HG02973 (cell line): ENCODE data around the gene FGF4.
"Not testable (repeated sequence)": the region's sequence is repeated elsewhere in the genome, so short reads cannot be mapped to it uniquely, and the experiment has no call there.

ENCODE experiments used
- ATAC-seq: cut with Tn5 transposase; IDR thresholded peaks from one replicate; pipeline ENCODE4 v1.9.1; 2021; ENCODE audit warnings: moderate library complexity; ENCODE audit not compliant: unreplicated experiment

The FGF4 gene

DNA sequence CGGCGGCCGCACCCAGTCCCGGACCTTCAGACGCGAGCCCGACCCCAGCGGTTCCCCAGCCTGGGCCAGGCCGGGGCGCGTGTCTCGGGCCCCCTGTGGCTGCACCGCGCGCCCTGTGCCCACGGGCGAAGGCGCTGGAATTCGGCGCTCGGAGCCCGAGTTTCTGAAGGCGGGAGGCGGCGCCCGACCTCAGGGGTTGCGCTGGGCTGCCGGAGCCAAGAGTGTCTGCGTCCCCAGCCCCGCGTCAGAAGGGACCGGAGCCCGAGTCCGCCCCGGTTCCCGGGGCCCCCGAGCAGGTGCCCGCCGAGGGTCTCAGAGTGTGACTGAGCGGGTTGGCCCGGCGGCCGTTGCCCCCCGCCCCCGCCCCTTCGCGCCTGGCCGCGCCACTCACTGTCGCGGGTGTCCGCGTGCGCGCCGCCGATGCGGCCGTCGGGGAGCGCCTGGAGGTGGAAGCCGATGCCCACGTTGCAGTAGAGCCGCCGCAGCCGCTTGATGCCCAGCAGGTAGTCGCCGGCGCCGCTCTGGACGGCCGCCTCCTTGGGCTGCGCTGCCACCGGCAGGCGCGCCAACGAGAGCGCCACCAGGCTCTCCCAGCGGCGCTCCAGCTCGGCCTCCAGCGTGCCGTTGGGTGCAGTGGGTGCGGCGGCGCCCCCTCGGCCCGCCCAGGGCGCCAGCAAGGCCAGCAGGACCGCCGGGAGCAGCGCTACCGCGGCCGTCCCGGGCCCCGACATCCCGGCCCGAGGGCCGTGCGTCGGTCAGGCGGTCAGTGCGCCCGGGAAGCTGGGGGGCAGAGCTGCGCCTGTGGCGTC lies 583 bp downstream of the FGF4 start:
- no peak for ATAC-seq

DNA sequence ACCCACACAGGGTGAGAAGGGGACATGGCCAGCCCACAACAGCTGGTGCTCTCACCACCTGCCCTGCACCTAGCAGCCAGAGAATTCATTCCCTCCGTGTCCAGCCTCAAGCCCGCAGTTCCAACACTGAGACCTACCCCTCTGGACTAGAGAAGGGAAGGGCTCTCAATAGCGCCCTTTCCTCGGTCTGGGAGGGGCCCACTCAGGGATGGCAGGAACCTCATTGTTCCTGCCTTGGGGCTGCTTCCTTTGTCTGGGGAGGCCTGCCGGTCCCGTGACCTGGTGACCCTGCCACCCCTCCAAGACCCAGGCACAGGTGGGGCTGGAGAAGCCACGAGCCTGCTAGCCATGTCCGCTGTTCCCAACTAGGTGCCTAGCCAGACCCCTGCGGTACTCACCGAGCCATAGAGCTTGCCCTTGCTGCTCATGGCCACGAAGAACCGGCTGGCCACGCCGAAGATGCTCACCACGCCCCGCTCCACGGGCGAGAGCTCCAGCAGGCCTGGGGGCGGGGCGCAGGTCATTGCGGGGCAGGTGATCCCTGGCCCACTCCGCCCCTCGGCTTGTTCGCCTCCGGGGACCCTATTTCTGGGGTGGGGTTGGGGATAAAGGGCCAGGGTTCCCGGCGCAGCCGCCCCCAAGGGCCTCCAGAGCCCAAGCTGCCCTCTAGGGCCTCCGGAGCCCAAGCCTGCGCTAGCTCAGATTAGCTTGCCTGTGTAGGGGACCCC lies 1.4 kb downstream of the FGF4 start:
- ATAC-seq, result no peak

DNA sequence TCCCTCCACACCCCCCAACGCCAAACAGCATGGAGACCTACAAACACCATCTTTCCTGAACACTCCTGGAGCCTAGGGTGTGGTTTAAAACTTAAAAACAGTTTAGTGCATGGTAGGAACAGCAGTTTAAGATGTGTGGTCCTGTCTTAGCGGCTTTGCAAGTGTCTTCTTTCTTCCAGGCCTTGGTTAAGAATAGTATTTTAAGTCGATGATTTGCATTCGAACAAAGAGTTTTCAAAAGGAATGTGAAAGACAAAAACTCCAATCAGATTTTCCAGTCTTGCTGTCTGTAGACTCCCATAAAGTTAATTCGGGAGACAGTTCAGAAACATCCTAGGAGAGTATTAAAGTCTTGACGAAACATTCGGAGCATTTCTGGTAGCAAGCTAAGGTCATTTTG lies 3.7 kb downstream of the FGF4 start:
- ATAC-seq, result no peak

DNA sequence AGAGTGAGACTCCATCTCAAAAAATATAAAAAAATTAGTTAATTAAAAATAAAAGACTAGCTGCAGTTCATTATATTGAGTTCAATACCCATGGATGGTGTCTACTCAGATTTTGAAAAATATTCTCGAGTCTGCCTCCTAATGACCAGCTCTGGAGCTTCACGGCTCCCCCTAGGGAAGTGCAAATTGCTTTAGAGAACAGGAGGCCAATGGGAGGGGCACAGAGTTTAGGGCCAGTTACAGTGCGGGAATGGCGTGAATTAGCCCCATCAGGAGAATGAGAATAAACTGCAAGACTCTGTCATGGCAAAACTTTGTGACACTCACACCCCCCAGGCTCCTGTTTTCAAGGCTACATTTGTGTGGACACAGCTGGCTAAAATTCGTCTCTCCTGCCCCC lies 4.6 kb downstream of the FGF4 start:
- no peak for ATAC-seq

DNA sequence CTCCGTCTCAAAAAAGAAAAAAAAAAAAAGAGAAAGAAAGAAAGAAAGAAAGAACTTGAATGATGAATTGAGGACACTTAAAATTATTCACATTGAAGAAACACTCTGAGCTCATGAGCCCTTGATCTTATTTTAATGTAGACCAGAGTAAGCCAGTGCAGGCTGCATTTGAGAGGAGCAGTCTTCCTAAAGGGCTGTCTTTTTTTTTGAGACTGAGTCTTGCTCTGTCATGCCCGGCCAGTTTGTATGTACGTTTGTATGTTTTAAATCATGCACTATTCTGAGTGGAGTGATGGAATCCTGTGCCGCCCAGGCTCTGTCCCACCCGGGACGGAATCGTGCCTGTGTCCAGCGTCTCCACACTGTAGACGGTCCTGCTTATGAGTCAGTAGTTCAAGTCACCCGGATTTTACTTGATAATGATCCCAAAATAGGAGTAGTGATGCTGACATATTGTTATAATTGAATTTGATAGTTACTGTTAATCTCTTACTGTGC lies 9.6 kb downstream of the FGF4 start:
- no peak for ATAC-seq

DNA sequence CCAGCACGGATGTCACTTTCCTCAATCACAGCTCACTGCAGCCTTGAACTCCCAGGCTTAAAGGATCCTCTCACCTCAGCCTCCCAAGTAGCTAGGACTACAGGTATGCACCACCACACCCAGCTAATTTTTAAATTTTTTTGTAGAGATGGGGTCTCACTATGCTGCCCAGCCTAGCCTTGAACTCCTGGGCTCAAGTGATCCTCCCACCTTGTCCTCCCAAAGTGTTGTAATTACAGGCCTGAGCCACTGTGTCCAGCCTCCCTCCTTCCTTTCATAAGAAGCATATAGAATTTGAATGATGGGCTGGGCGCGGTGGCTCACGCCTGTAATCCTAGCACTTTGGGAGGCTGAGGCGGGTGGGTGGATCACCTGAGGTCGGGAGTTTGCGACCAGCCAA lies 10.2 kb downstream of the FGF4 start:
- ATAC-seq, result not testable (repeated sequence)

DNA sequence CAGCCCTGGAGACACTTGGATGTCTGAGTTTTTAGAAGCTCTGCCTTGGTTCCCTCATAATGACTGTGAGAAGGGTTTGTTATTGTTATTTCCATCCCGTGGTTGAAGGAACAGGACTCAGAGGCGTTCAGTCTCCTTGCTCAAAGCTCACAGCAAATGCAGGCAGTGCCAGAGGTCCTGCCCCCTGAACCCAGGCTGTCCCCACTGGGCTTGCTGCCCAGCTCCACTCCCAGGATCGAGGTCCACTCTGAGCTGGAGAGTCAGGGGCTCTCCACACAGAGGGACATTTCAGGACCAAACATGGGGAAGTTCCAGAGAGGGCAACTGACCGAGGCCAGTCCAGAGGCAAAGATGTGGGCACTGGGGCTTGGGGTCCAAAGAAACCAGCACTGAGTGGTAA lies 14.8 kb downstream of the FGF4 start:
- no peak for ATAC-seq

DNA sequence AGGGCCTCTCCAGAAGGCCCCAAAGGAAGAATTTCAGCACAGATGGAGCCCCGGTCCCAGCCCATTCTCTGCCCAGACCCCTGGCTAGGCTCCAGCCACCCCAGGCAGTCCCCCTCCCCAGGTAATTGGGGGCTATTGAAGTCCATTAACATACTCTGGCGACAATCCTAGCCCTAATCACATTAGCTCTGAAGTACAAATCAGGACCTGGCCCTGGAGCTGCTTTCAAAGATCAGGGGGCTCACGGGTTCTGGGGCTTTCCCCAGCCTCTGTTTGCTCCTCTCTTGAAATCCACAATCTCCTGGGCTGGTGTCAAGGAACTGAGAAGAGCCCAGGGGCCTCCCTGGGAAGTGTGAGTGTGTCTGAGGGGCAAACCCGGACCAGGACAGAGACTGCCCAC lies 22.3 kb downstream of the FGF4 start:
- ATAC-seq, result no peak

DNA sequence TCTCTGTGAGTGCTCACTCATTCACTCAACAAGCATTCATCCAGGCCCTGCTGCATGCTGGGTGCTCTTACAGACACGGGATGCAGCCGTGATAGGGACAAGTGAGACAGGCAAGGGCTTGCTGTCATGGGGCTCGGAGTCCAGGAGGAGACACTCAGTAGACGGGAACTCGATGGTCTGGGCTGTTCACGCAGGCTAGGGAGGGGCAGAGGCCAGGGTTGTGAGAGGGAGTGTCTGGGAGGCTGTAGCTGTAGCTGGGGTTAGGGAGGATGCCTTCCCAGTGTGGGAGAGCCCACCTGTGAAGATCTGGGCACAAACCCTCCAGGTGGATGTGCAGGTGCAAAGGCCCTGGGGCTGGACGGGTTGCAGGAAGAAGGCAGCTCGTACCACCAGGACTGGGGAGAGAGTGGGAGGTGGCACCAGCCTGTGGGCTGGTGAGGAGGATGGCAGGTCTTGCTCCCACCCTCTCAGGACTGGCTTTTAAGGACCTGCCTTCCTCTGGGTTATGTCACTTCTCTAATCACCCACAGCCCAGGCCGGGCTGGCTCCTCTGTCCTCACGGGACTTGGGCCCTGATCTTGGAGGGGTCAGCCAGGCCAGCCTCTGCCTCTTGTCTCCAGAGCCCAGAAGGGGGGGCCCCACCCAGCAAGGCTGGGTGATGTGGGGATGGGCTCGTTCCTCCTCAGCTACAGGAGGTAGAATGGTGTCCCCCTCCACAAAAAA lies 24.1 kb downstream of the FGF4 start:
- no peak for ATAC-seq

DNA sequence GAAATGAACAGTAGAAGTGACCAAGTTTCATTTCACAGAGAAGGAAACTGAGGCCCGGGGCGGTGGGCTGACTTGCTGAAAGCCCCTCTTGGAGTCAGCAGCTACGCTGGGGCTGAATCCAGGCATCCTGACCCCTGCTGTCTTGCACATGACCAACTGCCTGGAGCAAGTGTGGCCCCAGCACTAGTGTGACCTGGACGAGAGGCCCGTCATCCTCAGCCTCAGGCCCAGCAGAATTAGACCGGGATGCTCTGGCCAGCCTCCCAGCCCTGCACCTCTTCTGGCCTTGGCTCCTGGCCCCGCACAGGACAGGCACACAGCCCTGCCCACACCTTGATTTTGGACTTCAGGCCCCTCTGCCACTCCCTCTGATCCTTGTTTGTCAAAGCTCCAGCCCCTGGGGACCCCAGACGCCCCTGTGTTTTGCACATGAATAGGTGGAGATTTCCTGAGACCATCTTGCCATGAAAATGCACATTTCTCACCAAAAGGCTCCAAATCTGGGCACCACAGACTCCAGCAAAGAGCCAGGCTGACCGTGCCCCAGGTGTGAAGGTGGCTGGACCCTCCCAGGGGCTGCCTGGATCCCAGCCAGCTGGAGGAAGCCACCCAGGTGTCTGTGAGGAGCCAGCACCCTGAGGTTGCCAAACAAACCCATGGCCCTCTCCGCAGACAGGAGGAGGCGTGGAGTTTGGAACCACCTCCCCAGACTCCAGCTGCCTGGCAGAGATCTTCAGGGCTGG lies 24.9 kb downstream of the FGF4 start:
- no peak for ATAC-seq

DNA sequence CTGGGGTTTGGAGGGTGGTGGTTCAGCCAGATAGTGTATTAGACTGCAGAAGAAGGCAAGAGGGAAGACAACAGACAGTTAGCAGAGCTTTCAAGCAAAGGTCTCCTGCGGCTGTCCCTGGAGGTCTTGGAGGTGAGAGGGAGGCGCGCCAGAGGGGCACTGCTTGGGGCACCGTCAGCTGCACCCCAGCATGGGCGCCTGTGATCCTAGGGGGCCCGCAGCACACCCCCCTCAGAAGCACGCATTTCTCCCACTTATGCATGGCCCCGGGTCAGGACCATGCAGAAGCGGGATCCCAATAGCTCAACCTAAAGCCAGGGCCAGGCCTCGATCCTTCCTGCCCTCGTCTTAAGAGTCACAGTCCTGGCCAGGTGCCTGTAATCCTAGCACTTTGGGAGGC lies 26.5 kb downstream of the FGF4 start:
- ATAC-seq, result no peak

DNA sequence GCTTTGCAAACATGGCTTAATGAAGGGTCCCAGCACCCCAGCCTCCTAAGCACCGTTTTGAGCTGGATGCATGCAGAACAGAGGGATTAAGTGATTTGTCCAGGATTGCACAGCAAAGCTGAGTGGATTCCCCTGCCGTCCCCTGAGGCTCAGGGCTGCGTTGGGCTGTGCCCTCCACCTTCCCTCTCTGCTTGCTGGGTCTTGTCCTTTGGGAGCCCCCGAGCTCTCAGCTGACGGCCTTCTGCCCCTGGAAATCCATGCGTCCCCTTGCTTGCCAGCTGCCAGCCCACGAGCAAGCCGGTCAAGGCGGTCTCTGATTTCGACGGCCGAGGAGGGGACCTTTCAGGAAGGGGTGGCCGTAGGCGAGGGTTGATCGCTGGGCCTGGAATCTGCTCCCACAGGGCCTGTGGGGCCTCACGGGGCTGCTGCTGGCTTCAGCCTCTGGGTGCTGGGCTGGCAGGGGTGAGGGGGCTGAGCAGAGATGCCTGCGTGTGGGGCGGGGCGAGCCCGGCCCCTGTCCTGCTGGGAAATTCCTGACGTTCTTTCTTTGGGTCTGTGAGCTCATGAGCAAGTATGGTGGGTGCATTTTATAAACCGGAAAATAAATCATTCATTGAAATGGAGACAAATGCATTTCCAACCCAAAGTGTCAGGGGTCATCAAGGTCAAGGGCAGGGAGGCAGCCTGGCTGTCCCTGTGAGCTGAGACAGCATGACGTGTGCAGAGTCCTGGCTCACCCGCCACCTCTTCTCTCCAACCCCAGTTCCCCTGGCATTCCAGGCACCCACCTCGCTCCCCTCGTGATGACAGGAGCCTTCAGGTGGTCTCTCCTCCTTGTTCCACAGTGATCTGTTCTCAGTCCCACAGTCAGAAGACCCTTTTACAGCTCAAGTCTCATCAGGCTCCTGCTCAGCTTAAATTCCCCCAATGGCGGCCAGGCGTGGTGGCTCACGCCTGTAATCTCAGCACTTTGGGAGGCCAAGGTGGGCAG lies 28.1 kb downstream of the FGF4 start:
- no peak for ATAC-seq

DNA sequence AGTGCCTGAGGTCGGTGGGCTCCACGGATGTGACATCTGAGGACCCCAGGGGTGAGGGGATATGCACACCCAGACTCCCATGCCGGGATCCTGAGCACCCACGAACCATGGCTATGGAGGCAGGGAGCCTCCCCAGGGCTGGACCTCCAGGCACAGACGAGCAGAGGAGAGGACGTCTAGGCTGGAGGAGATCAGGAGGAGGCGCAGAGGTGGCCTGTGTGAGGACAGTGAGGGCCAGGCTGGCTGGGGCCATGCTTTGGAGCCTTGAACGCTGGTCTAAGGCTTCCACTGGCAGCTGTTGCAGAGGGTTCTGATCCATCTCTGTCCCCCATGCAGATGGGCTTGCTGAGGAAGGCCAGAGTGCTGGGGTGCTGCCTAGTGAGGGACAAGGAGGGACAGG lies 29.0 kb downstream of the FGF4 start:
- no peak for ATAC-seq

DNA sequence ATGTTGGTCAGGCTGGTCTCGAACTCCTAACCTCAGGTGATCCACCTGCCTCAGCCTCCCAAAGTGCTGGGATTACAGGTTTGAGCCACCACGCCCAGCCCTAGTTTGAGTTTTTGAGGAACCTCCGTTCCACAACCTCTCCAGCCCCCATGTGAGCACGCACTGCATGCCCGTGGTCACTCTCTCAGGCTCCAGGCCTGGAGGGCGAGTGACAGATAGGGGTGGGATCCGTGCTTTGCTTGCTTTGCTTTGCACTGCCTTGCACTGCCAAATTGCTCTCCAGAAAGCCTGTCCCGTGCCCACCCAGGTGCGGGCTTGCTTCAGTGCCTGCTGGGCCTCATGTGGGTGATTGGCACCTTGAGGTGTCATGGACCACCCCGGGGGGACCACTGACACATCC lies 29.9 kb downstream of the FGF4 start:
- no peak for ATAC-seq

DNA sequence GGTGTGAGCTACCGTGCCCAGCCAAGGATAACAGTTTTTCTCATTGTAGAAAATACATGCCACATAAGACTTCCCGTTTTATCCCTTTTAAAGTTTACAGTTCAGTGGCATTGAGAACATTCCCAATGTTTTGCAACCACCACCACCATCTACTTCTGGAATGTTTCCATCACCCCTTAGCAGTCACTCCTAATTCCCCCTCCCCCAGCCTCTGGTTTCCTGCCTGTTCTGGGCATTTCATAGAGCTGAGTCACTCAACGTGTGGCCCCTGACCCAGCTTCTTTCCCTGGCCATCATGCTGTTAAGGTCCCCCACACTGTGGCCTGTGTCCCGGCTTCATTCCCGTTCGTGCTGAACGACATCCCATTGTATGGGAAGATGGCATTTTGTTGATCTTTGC lies 30.7 kb downstream of the FGF4 start:
- no peak for ATAC-seq

DNA sequence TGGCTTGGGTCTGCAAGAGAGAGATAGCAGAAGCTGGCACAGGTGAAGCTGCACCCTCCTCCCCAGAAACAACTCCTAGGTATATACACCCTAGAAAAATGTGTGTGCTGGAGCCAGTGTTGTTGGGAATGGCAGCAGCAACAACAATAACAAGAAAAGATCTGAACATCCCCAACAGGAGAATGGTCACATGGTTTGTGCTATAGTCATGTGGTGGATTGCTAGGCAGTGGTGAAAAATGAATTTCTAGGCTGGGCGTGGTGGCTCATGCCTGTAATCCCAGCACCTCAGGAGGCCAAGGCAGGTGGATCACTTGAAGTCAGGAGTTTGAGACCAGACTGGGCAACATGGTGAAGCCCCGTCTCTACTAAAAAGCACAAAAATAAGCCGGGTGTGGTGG lies 40.3 kb downstream of the FGF4 start:
- no peak for ATAC-seq

DNA sequence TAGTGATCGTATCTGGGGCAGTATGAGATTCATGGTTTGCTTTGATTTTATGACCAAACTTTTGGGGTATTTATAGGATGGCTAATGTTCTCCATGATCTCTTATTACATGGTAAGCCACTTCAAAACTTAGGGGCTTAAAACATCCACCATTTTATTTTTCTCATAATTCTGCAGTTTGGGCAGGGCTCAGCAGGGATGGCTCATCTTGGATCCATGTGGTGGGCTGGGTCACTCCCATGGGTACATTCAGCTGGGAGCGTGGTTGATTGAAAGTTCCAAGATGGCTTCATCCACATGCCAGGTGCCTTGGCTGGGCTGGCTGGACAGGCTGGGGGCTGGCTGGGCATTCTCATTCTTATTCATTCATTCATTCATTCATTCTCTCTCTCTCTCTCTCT lies 40.8 kb downstream of the FGF4 start:
- ATAC-seq, result no peak

DNA sequence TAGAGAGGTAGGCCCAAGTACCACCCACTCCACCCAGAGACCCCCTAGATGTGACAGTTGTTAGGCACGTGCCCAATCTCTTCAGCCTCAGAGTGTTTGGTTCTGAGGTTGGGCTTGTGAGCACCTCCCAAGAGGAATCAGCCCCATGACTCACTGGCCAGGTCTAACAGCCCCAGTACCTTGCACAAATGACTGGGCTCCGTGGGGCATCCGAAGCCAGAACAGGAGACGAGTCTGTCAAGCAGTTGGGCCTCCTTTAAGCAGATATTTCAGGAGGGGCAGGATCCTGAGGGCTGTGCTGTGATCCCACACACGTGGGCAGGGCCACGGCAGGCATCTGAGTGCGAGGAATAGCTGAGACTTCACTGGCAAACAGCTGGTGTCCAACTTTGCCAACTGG lies 42.2 kb downstream of the FGF4 start:
- ATAC-seq, result no peak

DNA sequence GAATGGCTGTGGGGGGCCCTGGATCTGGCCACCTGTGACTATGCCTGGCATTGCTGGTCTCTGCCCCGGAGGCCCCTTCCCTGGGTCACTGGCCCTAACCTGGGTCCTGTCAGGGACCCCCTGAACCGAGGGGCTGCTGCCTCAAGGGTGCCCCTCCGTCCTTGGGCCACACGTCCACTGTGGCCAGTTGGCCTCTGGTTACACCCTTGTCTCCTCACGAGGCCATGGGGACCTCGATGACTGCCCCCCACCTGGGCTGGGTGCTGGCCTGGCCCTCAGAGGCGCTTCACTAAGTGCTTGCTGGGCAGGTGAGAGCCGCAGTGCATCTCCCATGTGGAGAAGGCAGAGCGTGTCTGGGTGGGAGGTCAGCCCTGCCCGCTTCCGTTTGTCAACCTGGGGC lies 44.0 kb downstream of the FGF4 start:
- ATAC-seq, result no peak

DNA sequence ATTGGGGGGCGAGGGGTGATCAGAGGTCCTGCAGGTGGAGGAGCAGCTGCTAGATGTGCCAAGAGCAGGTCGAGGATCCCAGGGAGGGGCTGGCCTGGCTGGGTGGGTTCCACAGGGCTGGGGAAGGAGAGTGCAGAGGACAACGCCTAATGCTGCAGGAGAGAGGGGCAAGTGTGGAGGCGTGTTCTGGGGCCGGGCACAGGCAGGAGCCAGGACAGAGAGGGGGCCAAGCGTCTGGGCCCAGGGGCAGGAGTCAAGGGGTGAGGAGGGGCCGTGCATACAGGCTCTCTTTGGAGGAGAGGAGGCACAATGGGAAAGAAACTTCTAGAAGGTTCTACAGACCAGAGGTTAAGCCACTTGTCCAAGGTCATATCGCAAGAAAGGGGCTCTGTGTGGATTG lies 44.6 kb downstream of the FGF4 start:
- ATAC-seq, result no peak
